Measurements from ENCODE around the gene RCOR3.

DNA sequence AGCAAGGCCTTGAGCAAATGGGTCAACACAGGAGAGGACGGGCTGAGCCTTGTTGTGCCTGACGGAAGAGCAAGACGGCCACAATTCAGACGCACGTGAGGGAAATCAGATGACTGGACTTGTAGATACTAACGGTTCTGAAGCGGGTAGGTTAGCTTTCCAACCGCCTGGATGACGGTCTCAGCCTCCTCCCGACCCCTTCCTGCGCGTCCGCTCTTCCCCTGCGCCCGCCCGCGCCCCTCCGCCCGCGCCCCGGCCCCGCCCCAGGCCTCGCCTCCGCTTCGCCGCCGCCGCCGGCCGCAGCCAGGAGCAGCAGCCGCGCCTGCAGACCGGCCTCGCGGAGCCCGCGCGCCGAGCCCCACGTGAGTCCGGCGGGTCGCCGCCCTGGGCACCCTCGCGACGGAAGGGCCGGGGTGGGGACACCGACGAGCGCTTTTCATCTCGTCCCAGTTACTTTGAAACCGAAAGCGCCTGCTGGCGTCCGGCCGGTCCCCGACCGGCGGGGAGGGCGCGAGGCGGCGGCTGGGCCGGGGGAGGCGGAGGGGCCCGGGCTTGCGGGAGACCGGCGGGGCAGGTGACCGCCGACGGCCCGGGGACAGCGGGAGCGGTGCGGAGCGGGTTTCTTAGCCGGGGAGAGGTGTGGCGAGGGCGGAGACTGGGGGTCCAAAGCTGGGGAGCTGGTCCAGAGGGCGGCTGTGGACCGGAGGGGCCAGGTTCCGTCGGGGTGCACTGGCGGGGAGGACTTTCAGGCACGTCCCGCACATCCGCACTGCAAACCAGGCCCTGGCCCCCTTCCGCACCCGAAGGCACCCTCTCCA, 67.6 kb downstream of the RCOR3 start, which contains the start of gene TRAF5:
- TF ChIP-seq ASH2L (IDR thresholded peaks at IDR 0.05; ENCODE audit: low read length) (peak; percentile 47), EZH2 (IDR thresholded peaks at IDR 0.05; ENCODE audit: low read depth, low read length, severe bottlenecking) (no peak), YY1 (IDR thresholded peaks at IDR 0.05; ENCODE audit: low read depth, low read length) (no peak), POLR2A (IDR thresholded peaks at IDR 0.05; ENCODE audit: control extremely low read depth in 1 of 2, low read depth in 2 of 2, low read length in 2 of 2) (peak in 1 of 2 experiments; percentile 61; a peak in 1 of 3 replicates), JUND (IDR thresholded peaks at IDR 0.05; ENCODE audit: low read length) (no peak), TAF1 (IDR thresholded peaks at IDR 0.05; ENCODE audit: low read depth, low read length) (peak; percentile 48; the same call in 1 of the 2 replicates), POLR2AphosphoS5 (IDR thresholded peaks at IDR 0.05; ENCODE audit: low read depth, low read length) (no peak; the same call in 1 of the 2 replicates)
- TF ChIP-seq, protein P1, sequence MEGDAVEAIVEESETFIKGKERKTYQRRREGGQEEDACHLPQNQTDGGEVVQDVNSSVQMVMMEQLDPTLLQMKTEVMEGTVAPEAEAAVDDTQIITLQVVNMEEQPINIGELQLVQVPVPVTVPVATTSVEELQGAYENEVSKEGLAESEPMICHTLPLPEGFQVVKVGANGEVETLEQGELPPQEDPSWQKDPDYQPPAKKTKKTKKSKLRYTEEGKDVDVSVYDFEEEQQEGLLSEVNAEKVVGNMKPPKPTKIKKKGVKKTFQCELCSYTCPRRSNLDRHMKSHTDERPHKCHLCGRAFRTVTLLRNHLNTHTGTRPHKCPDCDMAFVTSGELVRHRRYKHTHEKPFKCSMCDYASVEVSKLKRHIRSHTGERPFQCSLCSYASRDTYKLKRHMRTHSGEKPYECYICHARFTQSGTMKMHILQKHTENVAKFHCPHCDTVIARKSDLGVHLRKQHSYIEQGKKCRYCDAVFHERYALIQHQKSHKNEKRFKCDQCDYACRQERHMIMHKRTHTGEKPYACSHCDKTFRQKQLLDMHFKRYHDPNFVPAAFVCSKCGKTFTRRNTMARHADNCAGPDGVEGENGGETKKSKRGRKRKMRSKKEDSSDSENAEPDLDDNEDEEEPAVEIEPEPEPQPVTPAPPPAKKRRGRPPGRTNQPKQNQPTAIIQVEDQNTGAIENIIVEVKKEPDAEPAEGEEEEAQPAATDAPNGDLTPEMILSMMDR (IDR thresholded peaks at IDR 0.05; ENCODE audit: control extremely low read depth in 1 of 3, insufficient read depth in 1 of 3, low read depth in 1 of 3, low read length in 3 of 3) = no peak
